Mesenchymal stem cell (in vitro differentiated cells and primary cell): ENCODE data around the gene PIKFYVE.

Experiments
- DNase-seq: peaks from one replicate; pipeline ENCODE4 v3.0.0-alpha.2; 2013
- H2AFZ ChIP-seq: one replicate; pipeline ENCODE4 v1.6.1; 2013; ENCODE audit warnings: low read depth, mild to moderate bottlenecking, control low read depth, inconsistent platforms, low read length, moderate library complexity
- H2AK5ac ChIP-seq: 2 replicates; pipeline ENCODE4 v1.6.1; 2013; ENCODE audit warnings: low read length, moderate library complexity, mild to moderate bottlenecking, inconsistent platforms; ENCODE audit not compliant: severe bottlenecking
- H2BK120ac ChIP-seq: one replicate; pipeline ENCODE4 v1.6.1; 2013; ENCODE audit warnings: low read depth, mild to moderate bottlenecking, inconsistent platforms, low read length, moderate library complexity
- H2BK12ac ChIP-seq, 2 experiments: one replicate each; pipeline ENCODE4 v1.6.1; 2013; ENCODE audit warnings: inconsistent platforms in 2 of 2, low read length in 2 of 2, mild to moderate bottlenecking in 2 of 2, moderate library complexity in 2 of 2, control low read depth in 1 of 2
- H2BK15ac ChIP-seq: one replicate; pipeline ENCODE4 v1.6.1; 2013; ENCODE audit warnings: mild to moderate bottlenecking, low read depth, inconsistent platforms; ENCODE audit not compliant: poor library complexity, severe bottlenecking
- H2BK5ac ChIP-seq: 2 replicates; pipeline ENCODE4 v1.6.1; 2013; ENCODE audit warnings: low read depth, mild to moderate bottlenecking, low read length, control low read depth, inconsistent platforms; ENCODE audit not compliant: poor library complexity, severe bottlenecking
- H3K14ac ChIP-seq, 2 experiments: one replicate each; pipeline ENCODE4 v1.6.1; 2013; ENCODE audit warnings: inconsistent platforms in 2 of 2, low read length in 2 of 2, control low read depth in 1 of 2, mild to moderate bottlenecking in 1 of 2, moderate library complexity in 1 of 2
- H3K18ac ChIP-seq, 2 experiments: one replicate each; pipeline ENCODE4 v1.6.1; 2013; ENCODE audit warnings: inconsistent platforms in 2 of 2, low read length in 2 of 2, control low read depth in 1 of 2, low read depth in 1 of 2, mild to moderate bottlenecking in 1 of 2
- H3K23ac ChIP-seq, 2 experiments: one replicate each; pipeline ENCODE4 v1.6.1; 2013; ENCODE audit warnings: inconsistent platforms in 2 of 2, low read length in 2 of 2, mild to moderate bottlenecking in 2 of 2, moderate library complexity in 2 of 2, control low read depth in 1 of 2
- H3K27ac ChIP-seq: 2 replicates; pipeline ENCODE4 v1.5.1; 2013; ENCODE audit warnings: mild to moderate bottlenecking, moderate library complexity, low read length, control low read depth, inconsistent platforms; ENCODE audit not compliant: poor library complexity, severe bottlenecking
- H3K27me3 ChIP-seq, 2 experiments: 2 replicates each; pipeline versions ENCODE4 v1.6.1 to v1.7.0; 2013; ENCODE audit warnings: low read length in 2 of 2, mild to moderate bottlenecking in 2 of 2, moderate library complexity in 2 of 2, control low read depth in 1 of 2, inconsistent platforms in 1 of 2; ENCODE audit not compliant: control insufficient read depth in 1 of 2, insufficient read depth in 1 of 2
- H3K36me3 ChIP-seq, 2 experiments: 2 replicates each; pipeline versions ENCODE4 v1.6.1 to v1.7.0; 2013; ENCODE audit warnings: low read length in 2 of 2, control low read depth in 1 of 2, inconsistent platforms in 1 of 2, low read depth in 1 of 2, mild to moderate bottlenecking in 1 of 2; ENCODE audit not compliant: insufficient read depth in 2 of 2, control insufficient read depth in 1 of 2
- H3K4ac ChIP-seq, 2 experiments: one replicate each; pipeline ENCODE4 v1.6.1; 2013; ENCODE audit warnings: inconsistent platforms in 2 of 2, low read length in 2 of 2, mild to moderate bottlenecking in 2 of 2, moderate library complexity in 2 of 2, control low read depth in 1 of 2, low read depth in 1 of 2
- H3K4me1 ChIP-seq: 2 replicates; pipeline ENCODE4 v1.6.1; 2013; ENCODE audit warnings: low read depth, low read length, control low read depth; ENCODE audit not compliant: control insufficient read depth, insufficient read depth
- H3K4me2 ChIP-seq: 2 replicates; pipeline ENCODE4 v1.6.1; 2013; ENCODE audit warnings: low read length, mild to moderate bottlenecking, inconsistent platforms; ENCODE audit not compliant: poor library complexity, severe bottlenecking
- H3K4me3 ChIP-seq, 2 experiments: 2 replicates each; pipeline versions ENCODE4 v1.5.1 to v1.7.0; 2013; ENCODE audit warnings: low read length in 2 of 2, mild to moderate bottlenecking in 2 of 2, control low read depth in 1 of 2, low read depth in 1 of 2; ENCODE audit not compliant: insufficient read depth in 1 of 2
- H3K79me1 ChIP-seq: replicated peaks from 2 replicates; pipeline ENCODE4 v1.6.1; 2013; ENCODE audit warnings: mild to moderate bottlenecking, control low read depth, low read length, inconsistent platforms; ENCODE audit not compliant: poor library complexity, severe bottlenecking
- H3K9ac ChIP-seq: 2 replicates; pipeline ENCODE4 v1.7.0; 2013; ENCODE audit warnings: mild to moderate bottlenecking, low read length, moderate library complexity
- H3K9me3 ChIP-seq: 2 replicates; pipeline ENCODE4 v1.7.0; 2013; ENCODE audit warnings: mild to moderate bottlenecking, low read length; ENCODE audit not compliant: control insufficient read depth
- H4K8ac ChIP-seq: one replicate; pipeline ENCODE4 v1.6.1; 2013; ENCODE audit warnings: inconsistent platforms, mild to moderate bottlenecking, low read length, moderate library complexity
- H4K91ac ChIP-seq: one replicate; pipeline ENCODE4 v1.6.1; 2013; ENCODE audit warnings: mild to moderate bottlenecking, low read length, inconsistent platforms
- WGBS: methylation state at CpG from one replicate; pipeline ENCODE4 v1.1.7; 2013; ENCODE audit warnings: mixed read lengths; 5-methylcytosine and 5-hydroxymethylcytosine counted together

The PIKFYVE gene

DNA sequence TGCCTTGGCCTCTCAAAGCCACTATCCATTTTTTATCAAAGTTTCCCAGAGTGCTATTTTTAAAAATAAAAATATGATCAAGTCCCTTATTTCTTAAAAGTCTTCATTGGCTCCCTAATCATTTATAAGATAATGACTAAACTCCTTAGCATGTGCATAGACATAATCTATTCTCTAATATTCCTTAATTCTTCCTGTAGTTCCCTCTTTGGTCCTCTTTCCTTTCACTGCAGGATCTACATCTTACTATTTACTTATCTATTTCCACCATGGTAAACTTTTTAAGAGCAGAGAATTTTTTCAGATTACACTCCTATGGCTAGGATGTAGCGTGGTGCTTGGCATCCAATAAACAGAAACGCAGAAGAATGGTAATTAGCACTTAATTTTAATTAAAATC is 30.2 kb upstream of the PIKFYVE start:
- Histone ChIP-seq H3K79me1 (no peaks in the 10 kb centered on the region), H3K4me2 (no peak overlapping the region), H3K4ac (no peak overlapping the region), H3K36me3 (peaks cover 11 to 46% of the 10 kb centered on the region in 2 experiments), H4K8ac (no peak overlapping the region), H2BK15ac (no peak overlapping the region), H3K27me3 (no peaks in the 10 kb centered on the region), H3K18ac (no peak overlapping the region), H3K9ac (no peak overlapping the region), H2AFZ (no peak overlapping the region), H4K91ac (no peak overlapping the region), H3K9me3 (peaks cover 9% of the 10 kb centered on the region), H2AK5ac (no peak overlapping the region), H3K4me1 (no peaks in the 10 kb centered on the region), H3K14ac (no peak overlapping the region), H3K23ac (no peak overlapping the region), H2BK12ac (no peak overlapping the region), H2BK5ac (no peak overlapping the region), H3K4me3 (no peak overlapping the region), H3K27ac (no peak overlapping the region), H2BK120ac (no peak overlapping the region)
- no CpG with 5 or more reads among the region's 2 CpGs for WGBS
- DNase-seq = no peak

DNA sequence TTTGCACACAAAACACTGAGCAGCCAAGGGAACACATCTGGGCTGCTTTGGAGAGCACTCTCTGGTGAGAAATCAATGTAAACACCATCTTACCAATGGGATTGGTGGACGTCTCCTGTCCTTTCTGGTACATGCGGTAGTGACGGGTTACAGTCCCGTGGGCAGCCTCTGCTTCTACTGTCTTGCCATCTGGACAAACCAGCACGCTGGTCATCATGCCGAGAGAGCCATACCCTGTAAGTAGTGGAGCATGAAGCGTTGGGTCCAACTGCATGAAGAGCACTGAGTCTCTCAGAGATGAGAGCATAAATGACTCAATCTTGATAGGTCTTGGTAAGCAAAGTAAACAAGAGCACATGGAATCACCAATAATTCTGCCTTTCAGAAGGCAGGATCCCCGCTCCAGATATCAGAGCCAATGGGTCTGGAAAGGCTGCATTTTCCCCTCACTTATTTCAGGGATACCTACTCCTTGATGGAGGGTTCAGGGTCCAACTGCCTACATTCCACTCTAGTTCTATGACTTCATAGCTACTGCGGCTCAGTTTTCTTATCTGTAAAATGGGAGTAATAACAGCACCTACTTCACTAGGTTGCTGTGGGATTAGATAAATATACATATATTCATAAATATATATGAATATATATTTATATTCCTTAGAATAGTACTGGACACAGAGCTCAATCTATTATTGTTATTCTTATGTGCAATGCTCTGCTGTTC is 26.1 kb upstream of the PIKFYVE start:
- no peak overlapping the region for H3K4me2 ChIP-seq
- no peaks in the 10 kb centered on the region for H3K9me3 ChIP-seq
- no peaks in the 10 kb centered on the region for H3K27me3 ChIP-seq
- H3K4ac ChIP-seq = no peak overlapping the region
- H2BK120ac ChIP-seq = no peak overlapping the region
- no peak overlapping the region for H3K23ac ChIP-seq
- H4K8ac ChIP-seq = no peak overlapping the region
- no peak overlapping the region for H2BK15ac ChIP-seq
- peaks cover 21 to 83% of the 10 kb centered on the region in 2 experiments for H3K36me3 ChIP-seq
- 98% methylated on average over 8 of the region's 9 CpGs for WGBS
- H2AK5ac ChIP-seq = no peak overlapping the region
- no peaks in the 10 kb centered on the region for H3K4me1 ChIP-seq
- no peak overlapping the region for H2BK5ac ChIP-seq
- no peak overlapping the region for H3K27ac ChIP-seq
- no peak overlapping the region for H4K91ac ChIP-seq
- no peak overlapping the region for H3K4me3 ChIP-seq
- no peak overlapping the region for H3K18ac ChIP-seq
- H3K79me1 ChIP-seq = peaks cover 5% of the 10 kb centered on the region
- no peak overlapping the region for H3K14ac ChIP-seq
- DNase-seq = no peak
- H2BK12ac ChIP-seq = no peak overlapping the region
- H3K9ac ChIP-seq = no peak overlapping the region
- no peak overlapping the region for H2AFZ ChIP-seq

DNA sequence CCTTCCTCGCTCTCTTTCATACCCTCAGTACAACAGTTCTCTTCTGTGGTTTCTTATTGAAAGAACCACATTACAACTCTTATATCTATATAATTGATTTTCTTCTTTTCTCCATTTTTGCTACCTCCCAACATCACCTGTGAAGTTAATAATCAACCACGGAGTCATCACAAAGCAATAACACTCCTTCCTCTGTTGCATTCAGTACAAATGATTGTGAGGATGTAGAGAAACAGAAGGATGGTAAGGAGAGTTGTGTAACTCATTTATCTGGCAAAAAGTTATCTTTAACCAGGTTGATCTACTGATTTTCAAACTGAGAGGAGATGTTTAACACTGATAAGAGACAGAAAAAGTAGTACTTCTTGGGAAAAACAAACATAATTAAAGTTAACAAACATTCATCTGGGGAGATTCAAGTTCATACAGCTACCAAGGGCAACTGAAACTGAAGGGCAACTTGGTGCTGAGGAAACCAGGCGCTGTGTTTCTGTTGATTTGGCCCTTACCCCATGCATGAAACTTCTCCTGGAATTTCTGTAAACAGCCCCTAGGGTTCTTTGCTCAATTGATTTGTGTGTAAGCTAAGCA is 25.3 kb upstream of the PIKFYVE start:
- Histone ChIP-seq H3K27me3 (no peaks in the 10 kb centered on the region), H3K23ac (no peak overlapping the region), H3K4ac (no peak overlapping the region), H3K9ac (no peak overlapping the region), H3K18ac (no peak overlapping the region), H2BK5ac (no peak overlapping the region), H2BK120ac (no peak overlapping the region), H2AFZ (no peak overlapping the region), H4K91ac (no peak overlapping the region), H3K4me2 (no peak overlapping the region), H3K4me1 (no peaks in the 10 kb centered on the region), H3K14ac (no peak overlapping the region), H3K36me3 (peaks cover 14 to 88% of the 10 kb centered on the region in 2 experiments), H2BK12ac (no peak overlapping the region), H3K9me3 (no peaks in the 10 kb centered on the region), H2BK15ac (no peak overlapping the region), H2AK5ac (no peak overlapping the region), H4K8ac (no peak overlapping the region), H3K27ac (no peak overlapping the region), H3K79me1 (peaks cover 5% of the 10 kb centered on the region), H3K4me3 (no peak overlapping the region)
- WGBS = 93% methylated on average over 3 of the region's 3 CpGs
- no peak for DNase-seq

- Histone ChIP-seq H3K18ac (no peak overlapping the region), H3K14ac (no peak overlapping the region), H3K27me3 (no peaks in the 10 kb centered on the region), H3K4me2 (no peak overlapping the region), H3K79me1 (peaks cover 14% of the 10 kb centered on the region), H4K91ac (no peak overlapping the region), H2BK12ac (no peak overlapping the region), H2BK120ac (no peak overlapping the region), H3K36me3 (peaks cover 19 to 93% of the 10 kb centered on the region in 2 experiments), H2BK5ac (no peak overlapping the region), H3K4me1 (no peaks in the 10 kb centered on the region), H3K9ac (no peak overlapping the region), H2BK15ac (no peak overlapping the region), H3K9me3 (no peaks in the 10 kb centered on the region), H3K4me3 (no peak overlapping the region), H2AFZ (no peak overlapping the region), H3K4ac (no peak overlapping the region), H4K8ac (no peak overlapping the region), H2AK5ac (no peak overlapping the region), H3K27ac (no peak overlapping the region), H3K23ac (no peak overlapping the region)
- DNase-seq = no peak
Measured at GRCh38 chr2:208244422-208244821, 21.6 kb upstream of the PIKFYVE start.
